ENCODE results near the gene SPCS3.

- TF ChIP-seq POLR2AphosphoS5 (IDR thresholded peaks at IDR 0.05) (no peak), POLR2A (IDR thresholded peaks at IDR 0.05) (no peak), CTCF (IDR thresholded peaks at IDR 0.05) (no peak)
Measured at GRCh38 chr4:176309046-176309445, 10.7 kb upstream of the SPCS3 start.
